IPS DF 19.7 (cell line): ENCODE data around the gene RAB11FIP4.

Source experiments
- DNase-seq: peaks from one replicate; pipeline ENCODE4 v3.0.0-alpha.2; 2013; ENCODE audit warnings: low read depth, low spot score

The RAB11FIP4 gene

DNA sequence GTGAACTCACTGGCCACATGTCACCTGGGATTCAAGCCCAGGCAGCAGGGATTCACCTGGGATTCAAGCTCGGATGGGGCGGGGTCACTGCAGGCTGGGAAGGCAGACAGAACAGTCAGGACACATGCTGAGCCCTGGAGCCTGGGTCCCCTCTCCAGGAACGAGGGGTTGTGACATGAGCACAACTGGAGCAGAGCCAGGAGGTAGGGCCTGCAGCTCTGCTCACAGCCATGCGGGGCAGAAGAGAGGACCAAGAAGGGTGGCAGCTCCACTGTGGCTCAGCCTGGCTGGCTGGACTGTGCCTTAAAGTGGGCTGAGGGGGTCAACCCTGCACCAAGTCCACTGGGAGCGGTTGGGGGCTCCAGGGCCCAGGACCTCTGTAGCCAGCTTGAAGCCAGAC, 150.1 kb downstream of the RAB11FIP4 start:
- DNase-seq, result no peak

- DNase-seq, result no peak
These were observed 152.7 kb downstream of the RAB11FIP4 start for GRCh38 chr17:31544186-31544585.

GRCh38 chr17:31546650-31547049, 155.2 kb downstream of the RAB11FIP4 start:
- no peak for DNase-seq

DNA sequence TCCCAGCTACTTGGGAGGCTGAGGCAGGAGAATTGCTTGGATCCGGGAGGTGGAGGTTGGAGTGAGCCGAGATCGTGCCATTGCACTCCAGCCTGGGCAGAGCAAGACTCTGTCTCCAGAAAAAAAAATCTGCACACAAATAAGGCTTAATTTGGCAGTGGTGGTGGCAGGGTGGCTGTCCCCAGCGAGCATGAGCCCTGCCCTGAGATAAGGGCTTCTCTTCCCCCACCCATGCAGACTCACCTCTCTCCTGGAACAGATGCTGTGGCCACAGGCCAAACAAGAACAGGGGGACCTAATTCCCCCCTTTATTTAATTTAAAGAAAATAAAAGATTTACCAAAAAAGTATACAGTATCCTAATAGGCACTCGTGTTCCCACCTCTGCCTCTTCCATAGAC, 157.2 kb downstream of the RAB11FIP4 start:
- DNase-seq, result no peak

GRCh38 chr17:31549121-31549524, 157.6 kb downstream of the RAB11FIP4 start:
- DNase-seq, result no peak

DNA sequence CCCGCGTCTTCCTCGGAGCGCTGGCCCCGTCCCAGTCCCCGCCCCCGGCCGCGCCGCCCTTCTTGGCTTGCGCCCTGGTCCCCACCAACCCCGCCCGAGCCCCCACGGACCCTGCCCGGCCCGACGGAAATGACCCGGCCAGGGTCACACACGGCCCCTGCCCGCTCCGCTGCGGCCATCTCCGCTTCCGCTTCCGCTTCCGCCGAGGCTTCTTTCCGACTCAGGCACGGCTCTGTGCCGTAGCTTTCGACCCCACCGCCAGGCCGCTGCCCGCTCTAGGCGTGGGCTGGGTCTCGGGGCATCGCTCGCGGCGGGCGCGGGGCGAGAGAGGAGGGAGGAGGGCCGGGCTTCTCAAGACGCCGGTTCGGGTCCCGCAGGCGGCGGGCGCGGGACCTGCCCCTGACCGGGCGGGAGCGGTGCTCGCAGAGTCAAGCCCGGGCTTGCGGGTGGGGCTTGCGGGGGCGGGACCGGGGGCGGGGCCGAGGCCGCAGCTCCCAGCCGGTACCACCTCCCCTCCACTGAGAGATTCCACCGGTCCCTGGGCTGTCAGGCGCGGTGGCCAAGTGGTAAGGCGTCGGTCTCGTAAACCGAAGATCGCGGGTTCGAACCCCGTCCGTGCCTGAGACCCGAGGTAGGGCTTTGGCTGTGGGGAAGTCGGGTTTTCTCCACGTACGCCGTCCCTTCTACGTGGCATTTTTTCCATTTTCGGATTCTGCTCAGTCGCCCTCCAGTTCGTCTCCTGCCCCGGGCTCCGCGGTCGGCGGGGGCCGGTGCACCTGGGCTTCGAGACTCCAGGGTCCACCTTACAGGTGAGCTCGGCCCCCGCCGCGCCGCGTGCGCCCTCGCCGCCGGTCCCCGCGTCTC, 158.3 kb downstream of the RAB11FIP4 start:
- DNase-seq, result no peak

GRCh38 chr17:31550389-31551056, 159.0 kb downstream of the RAB11FIP4 start:
- no peak for DNase-seq

DNA sequence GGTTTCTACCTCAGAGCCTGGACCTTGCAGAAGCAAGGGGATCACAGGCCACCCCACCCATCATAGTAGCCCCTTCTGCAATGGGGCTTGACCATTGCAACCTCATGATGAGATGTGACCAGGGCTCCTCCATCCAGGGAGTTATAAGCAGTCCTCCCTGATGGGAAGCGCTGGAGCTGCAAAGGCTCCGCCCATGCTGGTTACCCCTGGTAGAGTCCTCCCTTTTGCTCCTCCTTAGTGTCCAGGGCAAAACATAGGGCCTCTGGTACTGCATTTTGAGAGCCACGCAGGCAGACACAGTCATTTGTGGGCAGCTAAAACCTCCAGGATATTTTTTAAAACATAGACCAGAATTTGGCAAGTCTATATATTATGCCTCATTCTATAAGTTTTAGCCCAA, 161.1 kb downstream of the RAB11FIP4 start:
- no peak for DNase-seq

GRCh38 chr17:31553506-31553905, 162.0 kb downstream of the RAB11FIP4 start:
- DNase-seq, result no peak

GRCh38 chr17:31554930-31555329, 163.5 kb downstream of the RAB11FIP4 start:
- no peak for DNase-seq

DNA sequence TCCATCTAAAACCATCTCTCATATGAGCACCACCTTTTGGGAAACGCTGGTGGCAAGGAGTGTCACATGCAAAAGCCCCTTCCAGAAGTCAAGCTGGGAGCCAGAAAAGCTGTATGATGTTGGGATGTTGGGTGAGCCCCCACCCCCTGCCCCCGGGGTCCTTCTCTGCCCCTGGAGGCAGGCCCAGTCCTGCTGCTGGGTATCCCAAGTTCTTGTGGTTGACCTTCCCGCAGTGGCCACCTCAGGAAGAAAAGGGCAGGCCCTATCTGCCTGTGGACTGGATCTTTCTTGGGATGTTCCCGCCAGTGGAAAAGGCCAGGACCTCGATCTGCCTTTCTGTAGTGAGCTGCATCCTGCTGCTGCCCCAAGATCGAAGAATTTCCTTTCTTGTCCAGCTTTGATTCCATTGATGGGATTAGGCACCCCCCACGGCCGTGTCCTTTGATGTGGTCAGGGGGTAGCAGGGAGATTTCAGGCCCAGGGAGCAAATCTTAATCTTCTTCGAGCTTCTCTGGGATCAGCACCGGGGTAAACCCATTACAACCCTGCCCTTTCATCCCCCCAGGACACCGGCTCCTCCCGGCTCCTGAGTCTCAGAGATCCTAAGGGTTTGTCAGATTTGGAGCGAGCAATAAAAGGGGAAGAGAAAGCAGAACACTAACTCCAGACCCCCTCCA, 165.6 kb downstream of the RAB11FIP4 start:
- no peak for DNase-seq

DNA sequence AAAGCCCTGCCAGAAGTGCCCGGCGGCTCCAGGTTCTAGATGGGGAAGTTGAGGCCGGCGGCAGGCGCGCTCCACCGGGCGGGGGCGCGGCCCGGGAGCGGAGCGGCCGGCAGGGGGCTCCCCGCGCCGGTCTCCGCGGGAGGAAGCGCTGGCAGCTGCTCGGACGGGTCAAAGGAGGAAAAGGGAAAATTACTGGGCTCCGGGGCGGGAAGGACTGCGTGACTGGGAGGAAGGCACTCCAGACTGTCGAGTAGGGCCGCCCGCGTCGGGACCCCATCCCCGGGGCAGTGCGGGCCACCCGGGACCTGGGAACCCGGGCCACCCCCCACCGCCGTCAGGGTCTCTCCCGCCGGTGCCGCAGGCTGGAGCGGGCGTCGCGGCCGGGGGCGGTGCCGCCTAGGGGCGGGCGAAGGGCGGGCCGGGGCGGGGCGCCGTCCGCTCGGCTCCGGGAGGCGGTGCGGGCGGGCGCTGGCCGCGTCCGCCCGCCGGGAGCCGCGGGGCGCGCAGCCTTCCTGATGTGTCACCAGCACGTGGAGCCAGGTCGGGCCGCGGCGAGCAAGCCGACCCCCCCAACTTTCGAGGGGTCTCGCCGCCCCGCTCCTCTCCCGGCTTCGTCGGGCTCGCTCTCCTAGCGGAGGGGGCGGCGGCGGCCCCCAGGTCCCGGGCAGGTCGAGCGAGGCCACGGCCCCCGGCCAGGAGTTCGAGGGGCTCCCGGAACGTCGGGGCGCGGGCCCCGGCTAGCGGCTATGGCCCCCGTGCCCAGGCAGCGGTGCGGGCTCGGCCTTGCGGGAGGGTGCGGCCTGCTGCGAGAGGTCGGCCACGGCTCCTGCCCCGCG, 167.5 kb downstream of the RAB11FIP4 start:
- no peak for DNase-seq

DNA sequence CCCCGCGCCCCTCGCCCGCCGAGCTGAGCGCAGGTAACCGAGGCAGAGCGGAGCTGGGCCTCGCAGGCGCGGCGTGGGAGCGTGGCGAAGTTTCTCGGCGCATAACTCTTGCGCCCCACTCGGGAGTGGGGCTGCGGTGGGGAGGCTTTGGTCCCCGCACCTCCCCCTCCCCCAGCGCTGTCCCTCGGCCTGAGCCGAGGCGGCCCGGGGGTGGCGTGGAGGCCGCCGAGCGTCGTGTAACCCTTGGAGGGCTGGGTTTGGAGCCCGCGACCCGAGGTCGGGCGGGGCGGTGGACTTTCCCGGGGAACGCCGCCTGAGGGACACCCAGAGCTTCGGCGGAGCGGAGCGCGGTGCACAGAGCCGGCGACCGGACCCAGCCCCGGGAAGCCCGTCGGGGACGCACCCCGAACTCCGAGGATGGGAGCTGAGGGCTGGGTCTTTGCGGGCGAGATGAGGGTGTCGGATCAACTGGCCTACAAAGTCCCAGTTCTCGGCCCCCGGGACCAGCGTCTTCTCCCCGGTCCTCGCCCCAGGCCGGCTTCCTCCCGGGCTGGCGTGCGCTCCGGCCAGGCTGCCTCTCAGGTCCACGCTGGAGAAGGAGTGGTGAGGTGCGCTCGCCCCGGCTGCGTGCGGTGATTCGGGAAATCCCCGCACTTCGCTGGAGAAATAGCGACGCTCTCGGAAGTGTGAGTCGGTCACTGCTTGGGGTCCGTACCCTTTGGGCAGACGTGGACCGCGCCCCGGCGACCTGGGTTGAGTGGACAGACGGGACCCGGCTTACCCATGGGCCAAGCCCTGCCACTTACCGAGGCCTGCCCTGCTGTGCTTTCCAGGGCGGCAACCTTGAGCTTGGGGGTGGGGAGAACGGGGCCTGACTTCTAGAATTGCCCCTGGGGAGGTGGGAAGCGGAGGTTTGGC, 168.4 kb downstream of the RAB11FIP4 start:
- DNase-seq, result no peak

DNA sequence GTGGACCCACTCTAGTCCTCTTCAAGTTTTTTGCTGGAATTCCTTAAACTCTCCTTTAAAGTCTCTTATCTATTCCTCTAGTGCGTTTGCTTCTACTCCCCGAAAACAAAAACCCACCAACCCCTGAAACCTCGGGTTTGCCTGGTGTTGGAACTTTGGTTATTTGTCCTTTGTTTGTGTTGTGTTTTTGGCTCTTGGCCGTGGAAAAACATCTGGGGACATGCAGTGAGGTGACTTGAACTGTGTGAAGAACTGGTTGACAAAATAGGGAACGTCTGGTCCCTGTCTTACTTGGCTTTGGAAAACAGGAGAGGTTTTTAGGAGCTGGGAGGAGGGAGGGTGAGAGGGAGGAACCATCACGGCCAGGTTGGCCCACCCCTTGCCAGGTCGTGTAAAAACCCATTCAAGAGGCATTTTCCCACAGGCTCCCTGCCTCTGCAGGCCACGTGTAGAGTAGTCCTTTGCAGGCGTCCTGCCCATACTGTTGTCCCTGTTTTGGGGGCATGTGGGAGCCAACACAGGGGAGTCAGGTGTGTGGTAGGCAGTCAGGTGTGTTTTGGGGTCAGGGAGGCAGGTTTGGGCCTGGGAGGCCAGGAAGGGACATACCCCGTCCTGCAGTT, 169.3 kb downstream of the RAB11FIP4 start:
- DNase-seq, result no peak

DNA sequence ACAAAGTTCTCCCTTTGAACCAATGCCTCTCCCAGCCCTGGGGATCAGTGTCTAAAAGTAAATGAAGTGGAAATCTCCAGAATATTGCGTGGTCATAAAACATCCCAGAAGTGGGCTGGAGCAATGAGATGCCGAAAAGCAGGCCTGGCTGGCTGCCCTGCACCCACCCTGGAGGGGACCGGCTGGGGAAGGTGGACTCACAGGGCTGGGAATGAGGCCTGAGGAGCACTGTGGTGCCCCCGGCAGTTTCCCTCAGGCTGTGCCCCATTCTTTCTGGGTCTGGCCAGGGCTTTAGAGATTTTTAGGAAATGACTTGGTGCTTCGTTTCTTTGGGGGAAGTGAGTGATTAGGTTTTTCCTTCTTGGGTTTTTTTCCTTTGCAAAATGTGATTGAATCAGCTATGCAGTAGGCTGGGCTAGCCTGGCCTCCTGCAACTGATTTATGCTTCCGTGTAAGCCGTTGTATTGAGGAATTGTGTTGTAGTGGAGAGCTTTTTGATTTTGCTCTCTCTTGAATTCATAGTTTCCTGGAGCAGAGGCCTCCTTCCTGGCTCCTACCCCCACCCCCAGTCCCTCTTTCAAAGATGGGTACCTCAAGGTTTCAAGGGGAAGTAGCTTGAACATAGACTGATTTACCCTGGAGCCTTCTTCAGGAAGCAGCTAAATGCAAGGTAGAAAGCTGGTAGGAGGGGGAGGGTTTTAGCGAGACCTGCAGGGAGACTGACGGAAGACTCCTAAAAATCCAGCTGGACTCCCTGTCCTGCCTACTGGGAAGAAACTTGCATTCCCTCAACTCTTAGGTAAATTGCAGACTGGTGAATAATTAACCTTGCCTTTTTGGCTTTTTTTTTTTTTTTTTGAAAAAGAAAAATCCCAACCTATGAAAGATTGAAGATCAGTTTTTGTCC, 170.2 kb downstream of the RAB11FIP4 start:
- no peak for DNase-seq

DNA sequence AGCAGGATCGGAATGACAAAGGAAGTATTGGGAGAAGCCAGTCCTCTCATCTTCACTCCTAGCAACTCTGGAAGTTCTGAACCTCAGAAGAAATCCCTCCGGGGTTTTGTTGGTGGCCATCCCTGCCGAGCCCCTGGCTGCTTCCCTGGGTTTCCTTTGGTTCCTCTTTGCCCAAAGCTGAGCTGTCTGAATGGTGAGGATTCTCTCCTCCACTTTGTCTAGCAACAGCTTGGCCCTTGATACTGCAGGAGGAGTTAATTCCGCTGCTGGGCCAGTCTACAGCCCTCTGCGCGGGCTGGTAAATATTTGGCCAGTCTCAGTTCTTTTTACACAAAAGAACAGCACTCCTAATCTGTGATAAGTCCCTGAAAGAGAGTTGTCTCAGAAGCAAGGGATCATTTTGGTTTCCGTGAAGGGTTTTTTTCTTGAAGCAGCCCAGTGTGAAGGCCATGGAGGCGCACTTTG, 170.9 kb downstream of the RAB11FIP4 start:
- DNase-seq, result no peak

DNA sequence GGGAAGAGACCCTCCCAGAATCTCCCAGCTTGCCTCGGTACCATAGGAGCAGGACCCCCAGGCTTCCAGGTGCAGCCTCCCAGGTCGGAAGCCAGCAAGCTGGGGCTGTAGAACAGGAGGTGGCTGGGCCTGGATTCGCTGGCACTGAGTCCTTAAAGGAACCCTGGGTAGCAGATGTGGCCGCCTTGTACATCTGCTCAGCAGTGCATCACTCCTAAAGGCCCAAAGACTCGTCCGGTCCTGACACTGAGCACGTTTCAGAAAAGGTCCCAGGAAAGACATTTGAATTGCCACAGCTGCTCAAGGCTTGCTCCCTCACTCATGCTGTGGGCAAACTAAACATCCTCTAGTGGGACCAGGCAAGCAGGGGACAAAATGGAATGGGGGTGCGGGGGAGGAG, 172.8 kb downstream of the RAB11FIP4 start:
- no peak for DNase-seq

DNA sequence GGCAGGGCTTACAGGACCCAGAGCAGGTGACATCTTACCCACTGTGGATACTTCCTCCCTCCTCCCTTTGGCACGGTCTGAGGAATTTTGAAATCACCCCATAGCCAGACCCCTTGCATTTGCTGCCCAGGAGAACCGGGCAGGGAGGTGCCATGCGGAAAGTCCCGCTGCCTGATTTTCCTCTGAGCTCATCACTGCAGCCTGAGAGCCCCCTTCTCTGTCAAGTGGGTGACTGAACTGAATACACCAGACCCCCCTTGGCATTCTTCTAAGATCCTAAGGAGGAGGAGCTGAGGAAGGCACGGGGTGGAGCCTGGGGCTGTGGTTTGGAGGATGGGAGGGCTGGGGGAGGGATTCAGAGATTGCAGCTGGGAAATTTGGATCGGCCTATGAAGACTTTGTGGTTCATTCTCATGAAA, 173.4 kb downstream of the RAB11FIP4 start:
- no peak for DNase-seq

DNA sequence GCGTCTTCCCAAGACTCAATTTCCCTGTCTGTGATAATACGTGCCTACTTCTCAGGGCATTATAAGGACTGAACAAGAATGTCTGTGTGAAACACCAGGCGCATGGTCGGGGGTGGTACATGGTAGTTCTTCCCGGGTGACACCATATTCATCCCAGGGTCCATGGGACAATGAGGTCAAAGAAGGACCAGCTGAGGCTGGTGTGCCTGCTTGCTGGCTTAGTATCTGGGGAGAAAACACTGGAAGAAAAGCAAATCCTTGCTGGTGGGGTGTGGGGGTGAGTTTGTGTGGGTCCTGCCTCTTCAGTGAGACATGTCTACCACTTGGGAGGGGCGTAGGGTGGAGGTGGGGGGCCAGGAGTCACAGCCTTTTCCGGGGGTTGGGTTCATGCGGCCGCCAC, 174.2 kb downstream of the RAB11FIP4 start:
- no peak for DNase-seq
